ENCODE data around the gene HTR7. TPM values are rescaled to one million over a fixed set of nuclear protein-coding genes. Genes with fewer than 3 reads are reported as not detected.

Gene HTR7
- total and polyA plus RNA-seq, 2 donors from 2014 or later: 0.38 TPM; not detected in 1

- FAIRE-seq: no peak
- H3K9me3 ChIP-seq (ENCODE audit: control insufficient read depth in 2 of 3, insufficient read depth in 1 of 3, low read length in 3 of 3): no peaks in the 10 kb centered on the region
- no peaks in the 10 kb centered on the region for H3K4me1 ChIP-seq (ENCODE audit: control insufficient read depth in 2 of 3, insufficient read depth in 2 of 3, low read depth in 1 of 3, low read length in 3 of 3)
- H3K27ac ChIP-seq (ENCODE audit: low read depth in 2 of 2, low read length in 2 of 2): no peak overlapping the region
- peak in 1 of 5 donors; percentile 68 for DNase-seq
- H3K9ac ChIP-seq (ENCODE audit: low read length in 3 of 3): no peak overlapping the region
- TF ChIP-seq, protein P1, sequence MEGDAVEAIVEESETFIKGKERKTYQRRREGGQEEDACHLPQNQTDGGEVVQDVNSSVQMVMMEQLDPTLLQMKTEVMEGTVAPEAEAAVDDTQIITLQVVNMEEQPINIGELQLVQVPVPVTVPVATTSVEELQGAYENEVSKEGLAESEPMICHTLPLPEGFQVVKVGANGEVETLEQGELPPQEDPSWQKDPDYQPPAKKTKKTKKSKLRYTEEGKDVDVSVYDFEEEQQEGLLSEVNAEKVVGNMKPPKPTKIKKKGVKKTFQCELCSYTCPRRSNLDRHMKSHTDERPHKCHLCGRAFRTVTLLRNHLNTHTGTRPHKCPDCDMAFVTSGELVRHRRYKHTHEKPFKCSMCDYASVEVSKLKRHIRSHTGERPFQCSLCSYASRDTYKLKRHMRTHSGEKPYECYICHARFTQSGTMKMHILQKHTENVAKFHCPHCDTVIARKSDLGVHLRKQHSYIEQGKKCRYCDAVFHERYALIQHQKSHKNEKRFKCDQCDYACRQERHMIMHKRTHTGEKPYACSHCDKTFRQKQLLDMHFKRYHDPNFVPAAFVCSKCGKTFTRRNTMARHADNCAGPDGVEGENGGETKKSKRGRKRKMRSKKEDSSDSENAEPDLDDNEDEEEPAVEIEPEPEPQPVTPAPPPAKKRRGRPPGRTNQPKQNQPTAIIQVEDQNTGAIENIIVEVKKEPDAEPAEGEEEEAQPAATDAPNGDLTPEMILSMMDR (IDR thresholded peaks at IDR 0.05; ENCODE audit: borderline replicate concordance, extremely low read depth, insufficient read depth): no peak
- intact Hi-C loops (cut with DNase I): no loop called here
- no peaks in the 10 kb centered on the region for H3K27me3 ChIP-seq (ENCODE audit: control insufficient read depth, insufficient read depth, low read length)
- H3K4me3 ChIP-seq (ENCODE audit: low read length in 3 of 3): no peak overlapping the region
- H3K36me3 ChIP-seq (ENCODE audit: control insufficient read depth in 2 of 3, insufficient read depth in 3 of 3, low read length in 3 of 3): no peaks in the 10 kb centered on the region
Observed at GRCh38 chr10:90769946-90770841, 87.6 kb downstream of the HTR7 start.

GRCh38 chr10:90751107-90751997 lies 106.5 kb downstream of the HTR7 start:
- DNase-seq: peak in 3 of 5 donors; percentile 33 to 38 (median 35)
- intact Hi-C loops (cut with DNase I): no loop called here
- H3K4me3 ChIP-seq (ENCODE audit: low read length in 3 of 3): no peak overlapping the region

GRCh38 chr10:90746829-90747228 lies 111.0 kb downstream of the HTR7 start:
- intact Hi-C loops (cut with DNase I): no loop called here

More at GRCh38 chr10:90751107-90751997, 106.5 kb downstream of the HTR7 start:
- H3K27ac ChIP-seq (ENCODE audit: low read depth in 2 of 2, low read length in 2 of 2): no peak overlapping the region
- TF ChIP-seq, protein P1 (IDR thresholded peaks at IDR 0.05; ENCODE audit: borderline replicate concordance, extremely low read depth, insufficient read depth): peak; percentile 55
- H3K27me3 ChIP-seq (ENCODE audit: control insufficient read depth, insufficient read depth, low read length): no peaks in the 10 kb centered on the region
- no peaks in the 10 kb centered on the region for H3K36me3 ChIP-seq (ENCODE audit: control insufficient read depth in 2 of 3, insufficient read depth in 3 of 3, low read length in 3 of 3)
- peak; percentile 44 for FAIRE-seq
- H3K4me1 ChIP-seq (ENCODE audit: control insufficient read depth in 2 of 3, insufficient read depth in 2 of 3, low read depth in 1 of 3, low read length in 3 of 3): no peaks in the 10 kb centered on the region
- H3K9me3 ChIP-seq (ENCODE audit: control insufficient read depth in 2 of 3, insufficient read depth in 1 of 3, low read length in 3 of 3): no peaks in the 10 kb centered on the region
- no peak overlapping the region for H3K9ac ChIP-seq (ENCODE audit: low read length in 3 of 3)

More at GRCh38 chr10:90746829-90747228, 111.0 kb downstream of the HTR7 start:
- Histone ChIP-seq H3K4me3 (ENCODE audit: low read length in 3 of 3) (no peak overlapping the region), H3K4me1 (ENCODE audit: control insufficient read depth in 2 of 3, insufficient read depth in 2 of 3, low read depth in 1 of 3, low read length in 3 of 3) (no peaks in the 10 kb centered on the region), H3K36me3 (ENCODE audit: control insufficient read depth in 2 of 3, insufficient read depth in 3 of 3, low read length in 3 of 3) (no peaks in the 10 kb centered on the region), H3K9me3 (ENCODE audit: control insufficient read depth in 2 of 3, insufficient read depth in 1 of 3, low read length in 3 of 3) (no peaks in the 10 kb centered on the region), H3K27ac (ENCODE audit: low read depth in 2 of 2, low read length in 2 of 2) (no peak overlapping the region), H3K27me3 (ENCODE audit: control insufficient read depth, insufficient read depth, low read length) (no peaks in the 10 kb centered on the region), H3K9ac (ENCODE audit: low read length in 3 of 3) (no peak overlapping the region)
- DNase-seq (no peak), FAIRE-seq (no peak)
- TF ChIP-seq, protein P1 (IDR thresholded peaks at IDR 0.05; ENCODE audit: borderline replicate concordance, extremely low read depth, insufficient read depth): no peak

All from kidney (tissue), 14 donors.